K562 (cell line): Measurements from ENCODE around the gene PDE3A. TPM values are rescaled to one million over a fixed set of nuclear protein-coding genes. Genes with fewer than 3 reads are reported as not detected.

ENCODE experiments used
- ATAC-seq: fragments of 200-7000 bp; cut with Tn5 transposase; 3 replicates; pipeline ENCODE4 v1.9.1; 2020; ENCODE audit warnings: moderate library complexity
- BruUV-seq: library from RNA; stranded (reverse); fragments of 400-500 nt; replicated peaks from 2 replicates; lab custom pipeline; 2021; lab: Mats Ljungman, UMichigan
- CTCF ChIA-PET: fragments of 300-600 bp; formaldehyde crosslinking; extraction: SDS; loops from one replicate; lab custom pipeline; 2021; ENCODE audit warnings: low intra/inter-chr PET ratio; lab: Yijun Ruan, JAX
- POLR2A ChIA-PET: fragments of 300-600, 350-650 bp; sonication (Branson Sonifier 250); formaldehyde crosslinking; extraction: SDS; loops from one replicate; lab custom pipeline; 2021; ENCODE audit warnings: antibody characterized with exemption, inconsistent platforms; lab: Yijun Ruan, JAX
- DNase-seq, 4 experiments: peaks; one replicate each; pipeline versions ENCODE4 v3.0.0 to v3.0.0-alpha.2; 2011 to 2018; ENCODE audit warnings: low spot score in 3 of 4, mixed read lengths in 3 of 4; ENCODE audit errors: extremely low read depth in 1 of 4
- FAIRE-seq: peaks from 2 replicates; lab custom pipeline; 2011; peaks lifted over from hg19 to GRCh38; lab: Jason Lieb, UNC
- H2AFZ ChIP-seq: 2 replicates; pipeline ENCODE4 v1.6.0; 2011; ENCODE audit warnings: low read depth, low read length, control low read depth, inconsistent platforms
- H3K27ac ChIP-seq: fragments of 200-600 bp; 3 replicates; pipeline ENCODE4 v1.8.0; 2011; ENCODE audit warnings: low read depth, mild to moderate bottlenecking, control low read depth, inconsistent platforms, low read length, moderate library complexity, mixed read lengths; ENCODE audit errors: extremely low read depth
- H3K27me3 ChIP-seq, 2 experiments: fragments of 300-600 bp in 1 of 2; 2 replicates in 1 of 2; 3 replicates in 1 of 2; pipeline versions ENCODE4 v1.6.0 to v1.8.0; 2011; ENCODE audit warnings: inconsistent platforms in 2 of 2, low read length in 2 of 2, mild to moderate bottlenecking in 1 of 2, mixed read lengths in 1 of 2, moderate library complexity in 1 of 2; ENCODE audit not compliant: control insufficient read depth in 2 of 2, insufficient read depth in 2 of 2
- H3K36me3 ChIP-seq: fragments of 300-600 bp; 3 replicates; pipeline ENCODE4 v1.8.0; 2011; ENCODE audit warnings: mild to moderate bottlenecking, low read length, inconsistent platforms; ENCODE audit not compliant: control insufficient read depth, insufficient read depth
- H3K4me1 ChIP-seq, 2 experiments: fragments of 200-600 bp in 1 of 2; replicated peaks in 1 of 2; 2 replicates in 1 of 2; 3 replicates in 1 of 2; pipeline versions ENCODE4 v1.5.1 to v1.8.0; 2011; ENCODE audit warnings: inconsistent platforms in 2 of 2, low read length in 2 of 2, mild to moderate bottlenecking in 1 of 2, mixed read lengths in 1 of 2, moderate library complexity in 1 of 2; ENCODE audit not compliant: control insufficient read depth in 2 of 2, insufficient read depth in 2 of 2
- H3K4me2 ChIP-seq: 2 replicates; pipeline ENCODE4 v1.6.1; 2011; ENCODE audit warnings: low read length, control low read depth, inconsistent platforms, mixed read lengths; ENCODE audit not compliant: insufficient read depth
- H3K4me3 ChIP-seq: fragments of 200-600 bp; sonication (generic), shearing (Covaris generic); 2 replicates; pipeline ENCODE4 v1.5.1; 2016; ENCODE audit warnings: control low read depth, inconsistent platforms
- H3K79me2 ChIP-seq: fragments of 200-600 bp; 3 replicates; pipeline ENCODE4 v1.8.0; 2011; ENCODE audit warnings: low read length, inconsistent platforms; ENCODE audit not compliant: control insufficient read depth, insufficient read depth
- H3K9ac ChIP-seq, 2 experiments: 2 replicates each; pipeline versions ENCODE4 v1.6.0 to v1.6.1; 2011; ENCODE audit warnings: low read depth in 2 of 2, low read length in 2 of 2, control low read depth in 1 of 2, inconsistent platforms in 1 of 2, mild to moderate bottlenecking in 1 of 2, mixed read lengths in 1 of 2; ENCODE audit not compliant: insufficient read depth in 1 of 2
- H3K9me1 ChIP-seq: one replicate; pipeline ENCODE4 v1.6.0; 2011; ENCODE audit warnings: inconsistent platforms, mild to moderate bottlenecking, low read length, moderate library complexity; ENCODE audit not compliant: control insufficient read depth, insufficient read depth
- H3K9me3 ChIP-seq: replicated peaks from 2 replicates; pipeline ENCODE4 v1.5.1; 2011; ENCODE audit warnings: low read depth, low read length, inconsistent platforms; ENCODE audit not compliant: control insufficient read depth, insufficient read depth
- H4K20me1 ChIP-seq: replicated peaks from 2 replicates; pipeline ENCODE4 v1.6.1; 2011; ENCODE audit warnings: low read length, inconsistent platforms, mixed read lengths; ENCODE audit not compliant: control insufficient read depth, insufficient read depth
- ATF1 ChIP-seq, 2 experiments: fragments of 450-650 bp in 1 of 2; IDR thresholded peaks; 2 replicates each; pipeline ENCODE4 v1.6.1; 2016; ENCODE audit warnings: missing compliant biosample characterization in 1 of 2, missing genetic modification characterization in 1 of 2
- RBM14 ChIP-seq: fragments of 200-400 bp; formaldehyde crosslinking; IDR thresholded peaks from 2 replicates; pipeline ENCODE4 v1.6.1; 2018; ENCODE audit warnings: low read depth, mild to moderate bottlenecking, low read length, moderate library complexity, borderline replicate concordance; ENCODE audit not compliant: insufficient read depth
- RBM15 ChIP-seq: fragments of 200-400 bp; formaldehyde crosslinking; IDR thresholded peaks from 2 replicates; pipeline ENCODE4 v1.6.1; 2018; ENCODE audit warnings: mild to moderate bottlenecking, low read length, moderate library complexity; ENCODE audit not compliant: insufficient read depth
- THRA ChIP-seq: fragments of 450-650 bp; IDR thresholded peaks from 2 replicates; pipeline ENCODE4 v1.6.1; 2017; ENCODE audit warnings: mild to moderate bottlenecking, moderate library complexity
- ZNF695 ChIP-seq: fragments of 450-650 bp; formaldehyde crosslinking; IDR thresholded peaks from 2 replicates; pipeline ENCODE4 v1.4.0; 2020; ENCODE audit warnings: mild to moderate bottlenecking, moderate library complexity
- WGBS: fragments of 100-300 bp; shearing (Covaris generic); methylation state at CpG from one replicate; pipeline ENCODE4 v1.1.6; 2016; ENCODE audit warnings: low coverage, mixed read lengths; ENCODE audit not compliant: insufficient coverage; ENCODE audit errors: missing lambda C conversion rate; 5-methylcytosine and 5-hydroxymethylcytosine counted together
- in situ Hi-C: fragments of 300-500 bp; cut with MboI; formaldehyde crosslinking; loops from 4 replicates; pipeline ENCODE4 v1.15.0; 2018; ENCODE audit warnings: inconsistent platforms, mixed read lengths
- intact Hi-C: fragments of 100-400 bp; cut with micrococcal nuclease; formaldehyde crosslinking; loops from 2 replicates; pipeline ENCODE4 v1.14.2; 2022
- polyA plus RNA-seq, 8 experiments: library from polyadenylated mRNA; depleted of rRNA in 4 of 8; stranded (reverse) in 5 of 8; unstranded in 3 of 8; fragments of >200 nt; fragmentation: Nextera tagmentation in 2 of 8; fragmentation: Illumina TruSeq in 1 of 8; extraction: Ambion mirVana in 2 of 8; extraction: Trizol in 1 of 8; gene quantifications; 2 replicates each; pipeline versions ENCODE4 v1.2.1 to v1.2.3, GENCODE V29; 2011 to 2014; ENCODE audit warnings: inconsistent platforms in 1 of 8, missing spikeins in 1 of 8
- total RNA-seq, 7 experiments: library from RNA; depleted of rRNA in 6 of 7; stranded (reverse); fragments of >200 nt in 6 of 7; fragmentation: Illumina TruSeq in 2 of 7; extraction: Trizol in 2 of 7; gene quantifications; 2 replicates each; pipeline versions ENCODE4 v1.2.1 to v1.2.3, GENCODE V29; 2011 to 2021; ENCODE audit warnings: low replicate concordance in 1 of 7

Gene PDE3A
- total and polyA plus RNA-seq, 9 of the 15 experiments (the other 6 are each of a cell fraction or from before 2014, with no cell fraction given), result 0.02 TPM; not detected in 8

DNA sequence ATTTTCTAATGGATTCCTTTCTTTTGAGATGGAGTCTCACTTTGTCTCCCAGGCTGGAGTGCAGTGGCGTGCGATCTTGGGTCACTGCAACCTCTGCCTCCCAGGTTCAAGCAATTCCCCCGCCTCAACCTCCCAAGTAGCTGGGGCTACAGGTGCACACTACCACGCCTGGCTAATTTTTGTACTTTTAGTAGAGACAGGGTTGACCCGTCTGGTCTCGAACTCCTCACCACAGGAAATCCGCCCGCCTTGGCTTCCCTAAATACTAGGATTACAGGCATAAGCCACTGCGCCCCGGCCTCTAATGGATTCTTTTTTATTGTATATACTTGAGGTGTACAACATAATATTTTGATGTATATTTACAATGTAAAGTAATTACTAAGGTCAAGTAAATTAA is 186.7 kb downstream of the PDE3A start:
- DNase-seq, result no peak
- WGBS, result 4% methylated on average over 8 of the region's 10 CpGs
- intact Hi-C loops, result no loop called here
- Histone ChIP-seq H2AFZ (no peak overlapping the region), H3K9ac (no peak overlapping the region), H3K9me3 (no peaks in the 10 kb centered on the region), H3K27ac (no peak overlapping the region), H3K79me2 (no peaks in the 10 kb centered on the region), H3K4me2 (no peak overlapping the region), H3K36me3 (no peaks in the 10 kb centered on the region), H3K4me1 (no peaks in the 10 kb centered on the region), H3K4me3 (no peak overlapping the region), H4K20me1 (no peaks in the 10 kb centered on the region), H3K9me1 (no peaks in the 10 kb centered on the region), H3K27me3 (no peaks in the 10 kb centered on the region)
- POLR2A ChIA-PET, result no interaction called here
- in situ Hi-C loops, result no loop called here
- FAIRE-seq, result no peak
- no peak for ATAC-seq
- CTCF ChIA-PET, result no interaction called here
- BruUV-seq, result no TSS peak
- TF ChIP-seq RBM15, result no peak
- TF ChIP-seq RBM14, result no peak

GRCh38 chr12:20555771-20556170 is 187.4 kb downstream of the PDE3A start:
- Histone ChIP-seq H3K36me3 (no peaks in the 10 kb centered on the region), H3K4me1 (no peaks in the 10 kb centered on the region), H3K79me2 (no peaks in the 10 kb centered on the region), H3K9ac (no peak overlapping the region), H3K27me3 (no peaks in the 10 kb centered on the region), H3K9me1 (no peaks in the 10 kb centered on the region), H3K27ac (no peak overlapping the region), H3K9me3 (no peaks in the 10 kb centered on the region), H2AFZ (no peak overlapping the region), H3K4me2 (no peak overlapping the region), H3K4me3 (no peak overlapping the region), H4K20me1 (no peaks in the 10 kb centered on the region)
- no peak for TF ChIP-seq ZNF695
- no peak for TF ChIP-seq ATF1 (CRISPR knock-in tag; IDR thresholded peaks at IDR 0.05)
- TF ChIP-seq ATF1 (tag; IDR thresholded peaks at IDR 0.05), result no peak
- no peak for TF ChIP-seq THRA
- in situ Hi-C loops, result no loop called here
- no peak for DNase-seq
- 0% methylated on average over 3 of the region's 3 CpGs for WGBS
- no TSS peak for BruUV-seq
- intact Hi-C loops, result no loop called here
- ChIA-PET CTCF (no interaction called here), POLR2A (no interaction called here)
- ATAC-seq, result no peak
- no peak for FAIRE-seq
